Measurements from ENCODE around the gene EXOC1.

EXOC1 gene

GRCh38 chr4:55927803-55928437 lies 74.5 kb downstream of the EXOC1 start:
- H3K4me3 ChIP-seq (ENCODE audit: low read depth, low read length), result no peak overlapping the region
- DNase-seq (ENCODE audit: low read depth), result no peak
- TF ChIP-seq CTCF (IDR thresholded peaks at IDR 0.05; ENCODE audit: low read depth, low read length), result no peak
- no peak for TF ChIP-seq MAX (IDR thresholded peaks at IDR 0.05; ENCODE audit: low read depth, low read length)
- no peak for TF ChIP-seq POLR2A (IDR thresholded peaks at IDR 0.05; ENCODE audit: extremely low read depth, insufficient read length)
- TF ChIP-seq MYC (IDR thresholded peaks at IDR 0.05; ENCODE audit: low read depth, low read length), result no peak

- H3K4me3 ChIP-seq (ENCODE audit: low read depth, low read length), result no peak overlapping the region
- TF ChIP-seq MAX (IDR thresholded peaks at IDR 0.05; ENCODE audit: low read depth, low read length) (no peak), CTCF (IDR thresholded peaks at IDR 0.05; ENCODE audit: low read depth, low read length) (no peak)
- DNase-seq (ENCODE audit: low read depth), result no peak
These were observed 75.4 kb downstream of the EXOC1 start for GRCh38 chr4:55928846-55929245.

DNA sequence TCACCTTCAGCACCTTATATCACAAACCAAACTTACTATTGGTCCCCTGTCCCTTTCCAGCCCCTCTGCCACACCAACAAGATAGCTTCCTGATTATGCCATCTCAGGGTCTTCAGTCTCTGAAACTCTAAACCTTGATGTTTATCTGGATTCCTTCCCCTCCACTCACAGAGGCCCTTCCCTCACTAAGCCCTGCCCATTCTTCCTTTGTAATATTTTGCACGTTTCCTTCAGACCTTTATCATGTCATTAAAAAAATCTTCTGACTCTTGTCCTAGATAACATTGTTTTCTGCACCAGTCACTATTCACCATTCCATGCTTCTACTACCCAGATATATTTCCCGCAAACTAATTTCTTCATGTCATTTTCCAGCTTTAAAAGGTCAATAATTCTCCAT lies 77.6 kb downstream of the EXOC1 start:
- no peak for DNase-seq (ENCODE audit: low read depth)
- TF ChIP-seq POLR2A (IDR thresholded peaks at IDR 0.05; ENCODE audit: extremely low read depth, insufficient read length), result no peak
- TF ChIP-seq CTCF (IDR thresholded peaks at IDR 0.05; ENCODE audit: low read depth, low read length), result no peak
- TF ChIP-seq MAX (IDR thresholded peaks at IDR 0.05; ENCODE audit: low read depth, low read length), result no peak
- no peak for TF ChIP-seq MYC (IDR thresholded peaks at IDR 0.05; ENCODE audit: low read depth, low read length)
- no peak overlapping the region for H3K4me3 ChIP-seq (ENCODE audit: low read depth, low read length)

DNA sequence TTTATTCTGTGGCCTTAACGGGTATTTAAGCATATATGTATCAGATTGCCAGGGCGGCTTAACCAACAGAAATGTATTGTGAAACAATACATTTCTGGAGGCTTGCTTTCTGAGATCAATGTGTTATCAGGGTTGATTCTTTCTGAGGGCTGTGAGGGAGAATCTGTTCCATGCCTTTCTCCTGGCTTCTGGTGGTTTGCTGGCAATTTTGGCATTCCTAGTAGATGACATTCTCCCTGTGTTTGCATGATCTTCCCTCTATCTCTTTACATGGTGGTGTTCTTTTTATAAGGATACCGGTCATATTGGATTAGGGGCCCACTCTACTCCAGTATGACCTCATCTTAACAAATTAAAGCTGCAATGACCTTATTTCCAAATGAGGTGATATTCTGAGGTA lies 78.4 kb downstream of the EXOC1 start:
- no peak overlapping the region for H3K4me3 ChIP-seq (ENCODE audit: low read depth, low read length)
- TF ChIP-seq MYC (IDR thresholded peaks at IDR 0.05; ENCODE audit: low read depth, low read length), result no peak
- no peak for TF ChIP-seq MAX (IDR thresholded peaks at IDR 0.05; ENCODE audit: low read depth, low read length)
- TF ChIP-seq POLR2A (IDR thresholded peaks at IDR 0.05; ENCODE audit: extremely low read depth, insufficient read length), result no peak
- no peak for TF ChIP-seq CTCF (IDR thresholded peaks at IDR 0.05; ENCODE audit: low read depth, low read length)
- DNase-seq (ENCODE audit: low read depth), result no peak

GRCh38 chr4:55932511-55932910 lies 79.1 kb downstream of the EXOC1 start:
- H3K4me3 ChIP-seq (ENCODE audit: low read depth, low read length), result no peak overlapping the region
- no peak for DNase-seq (ENCODE audit: low read depth)
- TF ChIP-seq MYC (IDR thresholded peaks at IDR 0.05; ENCODE audit: low read depth, low read length), result no peak
- TF ChIP-seq CTCF (IDR thresholded peaks at IDR 0.05; ENCODE audit: low read depth, low read length), result no peak
- TF ChIP-seq MAX (IDR thresholded peaks at IDR 0.05; ENCODE audit: low read depth, low read length), result no peak
- TF ChIP-seq POLR2A (IDR thresholded peaks at IDR 0.05; ENCODE audit: extremely low read depth, insufficient read length), result no peak
